Limb (tissue), 2 donors: ENCODE data around the gene SPPL2C.

Experiments
- DNase-seq, 2 donors: peaks; one replicate each; pipeline ENCODE4 v3.0.0-alpha.2; 2016; ENCODE audit errors: extremely low spot score in 2 of 2

The SPPL2C gene

GRCh38 chr17:45828171-45828570, 16.5 kb upstream of the SPPL2C start:
- DNase-seq: no peak

- no peak for DNase-seq
Observed at GRCh38 chr17:45828582-45829133, 16.0 kb upstream of the SPPL2C start.

- DNase-seq: no peak
Observed at GRCh38 chr17:45833920-45834319, 10.8 kb upstream of the SPPL2C start.

- DNase-seq: no peak
Observed at GRCh38 chr17:45834471-45835396, 9.9 kb upstream of the SPPL2C start.

- DNase-seq: no peak
Observed at GRCh38 chr17:45835481-45835880, 9.2 kb upstream of the SPPL2C start.

GRCh38 chr17:45836047-45837044, 8.3 kb upstream of the SPPL2C start:
- DNase-seq: no peak

- DNase-seq: no peak
Observed at GRCh38 chr17:45837187-45837586, 7.5 kb upstream of the SPPL2C start.

- no peak for DNase-seq
Observed at GRCh38 chr17:45837603-45838002, 7.1 kb upstream of the SPPL2C start.

GRCh38 chr17:45838751-45839295, 5.9 kb upstream of the SPPL2C start:
- no peak for DNase-seq

GRCh38 chr17:45839442-45839841, 5.2 kb upstream of the SPPL2C start:
- no peak for DNase-seq

GRCh38 chr17:45841186-45841585, 3.5 kb upstream of the SPPL2C start:
- no peak for DNase-seq

GRCh38 chr17:45841883-45842525, 2.7 kb upstream of the SPPL2C start:
- DNase-seq: peak in 1 of 2 donors; percentile 16

GRCh38 chr17:45843722-45844121, 959 bp upstream of the SPPL2C start:
- DNase-seq: no peak

GRCh38 chr17:45845376-45846185, 900 bp downstream of the SPPL2C start:
- DNase-seq: no peak

GRCh38 chr17:45846223-45846622, 1.5 kb downstream of the SPPL2C start:
- no peak for DNase-seq

GRCh38 chr17:45846646-45847045, 2.0 kb downstream of the SPPL2C start:
- DNase-seq: no peak

GRCh38 chr17:45847101-45847500, 2.4 kb downstream of the SPPL2C start:
- DNase-seq: no peak

- DNase-seq: no peak
Observed at GRCh38 chr17:45847747-45848146, 3.1 kb downstream of the SPPL2C start.

- no peak for DNase-seq
Observed at GRCh38 chr17:45848405-45848804, 3.7 kb downstream of the SPPL2C start.

GRCh38 chr17:45848868-45849535, 4.3 kb downstream of the SPPL2C start:
- DNase-seq: no peak
